H1 (cell line): ENCODE results near the gene RNF32. TPM values are rescaled to one million over a fixed set of nuclear protein-coding genes. Genes with fewer than 3 reads are reported as not detected.

Experiments
- CBX8 ChIP-seq: fragments of 300-800, 300-1000 bp; sonication (generic); IDR thresholded peaks from 2 replicates; pipeline ENCODE4 v1.7.1; 2016; ENCODE audit warnings: low read depth, low read length, borderline replicate concordance
- CHD2 ChIP-seq: IDR thresholded peaks from 2 replicates; pipeline ENCODE4 v1.6.1; 2012; ENCODE audit warnings: low read length, improper control_type of control experiment
- JUN ChIP-seq: IDR thresholded peaks from 2 replicates; pipeline ENCODE4 v1.6.1; 2011; ENCODE audit warnings: low read depth, mild to moderate bottlenecking, improper control_type of control experiment, low read length
- RAD21 ChIP-seq, 2 experiments: IDR thresholded peaks in 1 of 2; conservative IDR thresholded peaks in 1 of 2; 2 replicates each; pipeline ENCODE4 v1.6.1; 2011; ENCODE audit warnings: low read depth in 2 of 2, low read length in 2 of 2, improper control_type of control experiment in 1 of 2, inconsistent platforms in 1 of 2, mild to moderate bottlenecking in 1 of 2, moderate library complexity in 1 of 2
- TAF7 ChIP-seq: optimal IDR thresholded peaks from 2 replicates; pipeline ENCODE3; 2011; ENCODE audit warnings: low read depth, mild to moderate bottlenecking, inconsistent platforms, low read length, moderate library complexity, borderline replicate concordance
- TEAD4 ChIP-seq: IDR thresholded peaks from 2 replicates; pipeline ENCODE4 v1.6.1; 2012; ENCODE audit warnings: low read depth, low read length, inconsistent platforms, mixed read lengths
- YY1 ChIP-seq: IDR thresholded peaks from 2 replicates; pipeline ENCODE4 v1.6.1; 2011; ENCODE audit warnings: low read depth, mild to moderate bottlenecking, low read length
- polyA plus RNA-seq, 7 experiments: library from polyadenylated mRNA; depleted of rRNA in 3 of 7; stranded (reverse) in 5 of 7; unstranded in 2 of 7; fragments of >200 nt in 5 of 7; fragments of 200-250 nt in 2 of 7; gene quantifications; 1 replicate in 5 of 7; 2 replicates in 1 of 7; 4 replicates in 1 of 7; pipeline versions ENCODE4 v1.2.1 to v1.2.3, GENCODE V29; 2011 to 2013; ENCODE audit warnings: missing spikeins in 2 of 7, mixed read lengths in 2 of 7
- total RNA-seq: library from RNA; stranded (reverse); fragmentation: NEBNext Ultra II Directional; extraction: Animal tissue kit (Norgen Biotek cat#: 25700); gene quantifications from 2 replicates; pipeline ENCODE4 v1.2.1, GENCODE V29; 2021

Gene RNF32
- total and polyA plus RNA-seq, 2 of the 8 experiments (the other 6 are each of a cell fraction or from before 2014, with no cell fraction given): 0.48 to 1.2 TPM

- TF ChIP-seq CBX8: no peak
- TF ChIP-seq TAF7: no peak
- TF ChIP-seq JUN: no peak
- no peak for TF ChIP-seq RAD21 (IDR thresholded peaks at IDR 0.05 in 1 of 2, conservative IDR thresholded peaks at IDR 0.05 in 1 of 2; ENCODE audit: low read depth in 2 of 2, low read length in 2 of 2)
- no peak for TF ChIP-seq CHD2
- TF ChIP-seq YY1: no peak
- TF ChIP-seq TEAD4: no peak
Observed at GRCh38 chr7:156682928-156683327, 42.4 kb downstream of the RNF32 start (continued).
